Right atrium auricular region (tissue), 2 donors: ENCODE data around the gene SSBP4. TPM values are rescaled to one million over a fixed set of nuclear protein-coding genes. Genes with fewer than 3 reads are reported as not detected.
"Not testable (repeated sequence)": the region's sequence is repeated elsewhere in the genome, so short reads cannot be mapped to it uniquely, and the experiment has no call there.

Experiments used
- DNase-seq: peaks from one replicate; pipeline ENCODE4 v3.0.0-alpha.2; 2019; ENCODE audit warnings: low spot score
- H3K27ac ChIP-seq, 2 donors: fragments of 200-600 bp; sonication (generic); 1 replicate in 1 of 2; 2 replicates in 1 of 2; pipeline ENCODE4 v1.5.1; 2016 to 2019
- H3K27me3 ChIP-seq, 2 donors: fragments of 200-600 bp; sonication (generic); one replicate each; pipeline versions ENCODE4 v1.5.1 to v1.6.0; 2017 to 2019
- H3K36me3 ChIP-seq: fragments of 200-600 bp; sonication (generic); one replicate; pipeline ENCODE4 v1.5.1; 2016
- H3K4me1 ChIP-seq, 2 donors: fragments of 200-600 bp; sonication (generic); one replicate each; pipeline versions ENCODE4 v1.5.1 to v1.6.0; 2017 to 2019
- H3K4me3 ChIP-seq, 2 donors: fragments of 200-600 bp; sonication (generic); 1 replicate in 1 of 2; 2 replicates in 1 of 2; pipeline ENCODE4 v1.5.1; 2017 to 2019; ENCODE audit warnings: mild to moderate bottlenecking in 1 of 2, moderate library complexity in 1 of 2
- H3K9me3 ChIP-seq, 2 donors: fragments of 200-600 bp; sonication (generic); one replicate each; pipeline ENCODE4 v1.5.1; 2019
- total RNA-seq, 2 donors: library from RNA; depleted of rRNA; stranded (reverse); fragments of >200 nt; gene quantifications; one replicate each; pipeline ENCODE4 v1.1.0, GENCODE V29; 2016
- TF ChIP-seq, protein P1 (sequence below), 2 donors: fragments of 200-600 bp; sonication (generic); IDR thresholded peaks; one replicate each; pipeline ENCODE4 v1.5.1; 2019; ENCODE audit warnings: antibody characterized with exemption in 2 of 2

SSBP4 gene
- total RNA-seq, 2 donors from 2014 or later = 31.7 to 59.5 TPM

DNA sequence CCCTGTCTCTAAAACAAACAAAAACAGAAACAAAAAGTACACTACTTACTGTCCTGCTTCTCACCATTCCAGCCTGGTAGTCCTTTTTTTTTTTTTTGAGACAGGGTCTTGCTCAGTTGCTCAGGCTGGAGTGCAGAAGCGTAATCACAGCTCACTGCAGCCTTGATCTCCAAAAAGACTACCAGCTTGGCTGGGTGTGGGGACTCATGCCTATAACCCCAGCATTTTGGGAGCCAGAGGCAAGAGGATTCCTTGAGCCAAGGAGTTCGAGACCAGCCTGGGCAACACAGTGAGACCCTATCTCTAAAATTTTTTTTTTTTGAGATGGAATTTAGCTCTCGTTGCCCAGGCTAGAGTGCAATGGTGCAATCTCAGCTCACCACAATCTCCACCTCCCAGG is 38.4 kb upstream of the SSBP4 start:
- peaks cover 0 to 17% of the 10 kb centered on the region in 2 donors for H3K4me1 ChIP-seq
- H3K4me3 ChIP-seq = no peak overlapping the region
- no peak for DNase-seq
- H3K9me3 ChIP-seq = no peaks in the 10 kb centered on the region
- TF ChIP-seq, protein P1, sequence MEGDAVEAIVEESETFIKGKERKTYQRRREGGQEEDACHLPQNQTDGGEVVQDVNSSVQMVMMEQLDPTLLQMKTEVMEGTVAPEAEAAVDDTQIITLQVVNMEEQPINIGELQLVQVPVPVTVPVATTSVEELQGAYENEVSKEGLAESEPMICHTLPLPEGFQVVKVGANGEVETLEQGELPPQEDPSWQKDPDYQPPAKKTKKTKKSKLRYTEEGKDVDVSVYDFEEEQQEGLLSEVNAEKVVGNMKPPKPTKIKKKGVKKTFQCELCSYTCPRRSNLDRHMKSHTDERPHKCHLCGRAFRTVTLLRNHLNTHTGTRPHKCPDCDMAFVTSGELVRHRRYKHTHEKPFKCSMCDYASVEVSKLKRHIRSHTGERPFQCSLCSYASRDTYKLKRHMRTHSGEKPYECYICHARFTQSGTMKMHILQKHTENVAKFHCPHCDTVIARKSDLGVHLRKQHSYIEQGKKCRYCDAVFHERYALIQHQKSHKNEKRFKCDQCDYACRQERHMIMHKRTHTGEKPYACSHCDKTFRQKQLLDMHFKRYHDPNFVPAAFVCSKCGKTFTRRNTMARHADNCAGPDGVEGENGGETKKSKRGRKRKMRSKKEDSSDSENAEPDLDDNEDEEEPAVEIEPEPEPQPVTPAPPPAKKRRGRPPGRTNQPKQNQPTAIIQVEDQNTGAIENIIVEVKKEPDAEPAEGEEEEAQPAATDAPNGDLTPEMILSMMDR (IDR thresholded peaks at IDR 0.05) = no peak
- no peaks in the 10 kb centered on the region for H3K27me3 ChIP-seq
- peak overlapping the region; percentile 68 to 73 for H3K27ac ChIP-seq
- no peaks in the 10 kb centered on the region for H3K36me3 ChIP-seq

- H3K4me3 ChIP-seq, DNase-seq, H3K9me3 ChIP-seq, H3K36me3 ChIP-seq, H3K27ac ChIP-seq, H3K27me3 ChIP-seq: not testable (repeated sequence)
- H3K4me1 ChIP-seq = peaks cover 0 to 36% of the 10 kb centered on the region in 2 donors
Observed at GRCh38 chr19:18383622-18384021, 35.6 kb upstream of the SSBP4 start.

- DNase-seq = no peak
- H3K9me3 ChIP-seq = no peaks in the 10 kb centered on the region
- TF ChIP-seq, protein P1 (IDR thresholded peaks at IDR 0.05) = no peak
- peaks cover 0 to 36% of the 10 kb centered on the region in 2 donors for H3K4me1 ChIP-seq
- H3K27ac ChIP-seq = no peak overlapping the region
- H3K36me3 ChIP-seq = no peaks in the 10 kb centered on the region
- H3K4me3 ChIP-seq = no peak overlapping the region
- no peaks in the 10 kb centered on the region for H3K27me3 ChIP-seq
Observed at GRCh38 chr19:18384775-18385174, 34.4 kb upstream of the SSBP4 start.

GRCh38 chr19:18385359-18385674 is 33.9 kb upstream of the SSBP4 start:
- TF ChIP-seq, protein P1 (IDR thresholded peaks at IDR 0.05) = no peak
- Histone ChIP-seq H3K4me1 (peaks cover 0 to 30% of the 10 kb centered on the region in 2 donors), H3K27ac (no peak overlapping the region), H3K27me3 (no peaks in the 10 kb centered on the region), H3K36me3 (no peaks in the 10 kb centered on the region), H3K4me3 (no peak overlapping the region), H3K9me3 (no peaks in the 10 kb centered on the region)
- DNase-seq = no peak

DNA sequence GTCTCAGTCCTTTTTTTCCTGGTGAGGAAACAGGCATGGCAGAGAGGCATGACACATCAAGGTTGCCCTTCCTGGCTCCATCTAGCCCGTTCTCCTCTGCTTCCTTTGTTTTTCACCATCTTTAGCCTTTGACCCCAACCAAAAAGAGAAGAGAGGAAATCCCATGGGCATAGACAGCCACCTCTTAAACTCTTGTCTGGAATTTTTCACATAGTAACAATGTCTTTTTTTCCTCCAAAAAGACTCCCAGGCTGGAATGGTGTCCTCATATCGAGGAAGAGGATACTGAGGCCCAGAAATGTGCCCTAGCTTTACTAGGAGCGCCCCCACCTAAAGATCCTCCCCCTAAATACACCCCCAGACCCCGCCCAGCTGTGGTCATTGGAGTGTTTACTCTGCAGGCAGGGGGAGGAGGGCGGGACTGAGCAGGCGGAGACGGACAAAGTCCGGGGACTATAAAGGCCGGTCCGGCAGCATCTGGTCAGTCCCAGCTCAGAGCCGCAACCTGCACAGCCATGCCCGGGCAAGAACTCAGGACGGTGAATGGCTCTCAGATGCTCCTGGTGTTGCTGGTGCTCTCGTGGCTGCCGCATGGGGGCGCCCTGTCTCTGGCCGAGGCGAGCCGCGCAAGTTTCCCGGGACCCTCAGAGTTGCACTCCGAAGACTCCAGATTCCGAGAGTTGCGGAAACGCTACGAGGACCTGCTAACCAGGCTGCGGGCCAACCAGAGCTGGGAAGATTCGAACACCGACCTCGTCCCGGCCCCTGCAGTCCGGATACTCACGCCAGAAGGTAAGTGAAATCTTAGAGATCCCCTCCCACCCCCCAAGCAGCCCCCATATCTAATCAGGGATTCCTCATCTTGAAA is 33.3 kb upstream of the SSBP4 start, which contains the start of gene GDF15:
Gene GDF15 (plus strand): TSS at position 484 of the 868 bp plus-strand sequence. CDS start 32 bp downstream, at position 516.
- TF ChIP-seq, protein P1 (IDR thresholded peaks at IDR 0.05) = peak in 1 of 2 donors; percentile 52
- Histone ChIP-seq H3K4me3 (no peak within 1 kb of the TSS), H3K9me3 (no peaks in the 10 kb centered on the region), H3K27ac (no peak within 1 kb of the TSS), H3K4me1 (peaks cover 0 to 25% of the 10 kb centered on the region in 2 donors), H3K27me3 (no peaks in the 10 kb centered on the region), H3K36me3 (no peaks in the 10 kb centered on the region)
- no peak for DNase-seq

DNA sequence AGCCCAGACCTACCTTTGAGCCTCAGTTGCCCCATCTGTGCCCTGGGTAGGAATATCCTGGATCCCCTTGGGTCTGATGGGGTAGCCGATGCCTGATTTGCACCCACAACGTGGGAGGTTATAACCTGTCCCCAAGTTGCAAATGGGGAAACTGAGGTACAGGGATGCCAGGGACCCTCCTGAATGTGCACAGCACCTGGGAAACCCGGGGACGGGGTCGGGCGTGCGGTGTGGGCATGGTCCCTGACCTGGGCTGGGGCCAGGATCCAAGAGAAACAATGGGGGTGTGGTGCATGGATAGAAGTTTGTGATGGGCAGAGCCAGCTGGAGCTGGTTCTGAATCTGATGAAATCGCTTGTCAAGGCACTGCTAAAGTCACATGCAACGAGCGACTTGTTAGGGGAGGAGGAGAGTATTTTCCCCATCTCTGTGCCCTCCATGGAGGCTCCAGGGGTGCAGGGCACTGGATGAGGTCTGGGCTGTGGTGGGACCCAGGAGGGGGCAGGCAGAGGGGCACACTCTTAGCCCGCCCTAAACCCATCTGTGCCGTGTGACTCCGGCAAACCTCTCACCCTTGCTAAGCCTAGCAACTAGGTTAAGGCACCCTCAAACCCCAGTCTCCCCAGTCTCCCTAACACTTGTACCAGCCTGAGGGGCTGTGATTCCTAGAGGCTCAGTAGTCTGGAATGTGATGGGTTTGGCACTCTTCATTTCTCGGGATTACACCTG is 32.5 kb upstream of the SSBP4 start:
- no peak for DNase-seq
- H3K36me3 ChIP-seq = no peaks in the 10 kb centered on the region
- TF ChIP-seq, protein P1 (IDR thresholded peaks at IDR 0.05) = no peak
- H3K4me1 ChIP-seq = peaks cover 0 to 25% of the 10 kb centered on the region in 2 donors
- no peaks in the 10 kb centered on the region for H3K27me3 ChIP-seq
- H3K4me3 ChIP-seq = no peak overlapping the region
- H3K27ac ChIP-seq = no peak overlapping the region
- no peaks in the 10 kb centered on the region for H3K9me3 ChIP-seq
